ENCODE results near the gene NEU1.
"Not testable (repeated sequence)": the region's sequence is repeated elsewhere in the genome, so short reads cannot be mapped to it uniquely, and the experiment has no call there.

The NEU1 gene

DNA sequence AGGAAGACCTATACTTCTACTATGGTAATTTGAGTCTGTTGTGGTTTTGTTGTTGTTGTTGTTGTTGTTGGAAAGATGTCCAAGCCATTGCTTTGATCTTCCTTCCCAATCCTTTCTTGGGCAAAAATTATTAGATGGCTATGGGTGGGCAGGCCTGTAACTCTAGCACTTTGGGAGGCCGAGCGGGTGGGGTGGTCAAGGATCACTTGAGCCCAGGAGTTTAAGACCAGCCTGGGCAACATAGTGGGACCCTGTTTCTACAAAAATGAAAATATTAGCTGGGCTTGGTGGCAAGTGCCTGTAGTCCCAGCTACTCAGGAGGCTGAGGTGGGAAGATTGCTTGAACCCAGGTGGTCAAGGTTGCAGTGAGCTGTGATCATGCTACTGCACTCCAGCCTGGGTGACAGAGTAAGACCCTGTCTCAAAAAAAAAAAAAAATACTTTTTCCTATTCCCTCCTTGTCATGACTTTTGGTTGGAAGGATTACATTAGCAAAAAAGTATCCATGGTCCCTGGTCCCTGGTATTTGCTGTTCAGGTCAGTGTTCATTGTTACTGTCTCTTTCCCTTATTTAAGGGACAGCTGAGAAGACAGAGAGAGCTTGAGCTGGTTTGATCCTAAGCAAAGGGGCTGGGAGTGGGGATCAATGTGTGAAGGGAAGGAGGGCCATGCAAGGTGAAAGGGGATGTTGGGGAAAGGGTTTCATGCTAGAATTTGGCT is 11.7 kb downstream of the NEU1 start:
- H3K4me3 ChIP-seq (replicated peaks in 1 of 2; ENCODE audit: low read depth in 2 of 2, low read length in 2 of 2): no peak overlapping the region
- TF ChIP-seq, protein P1, sequence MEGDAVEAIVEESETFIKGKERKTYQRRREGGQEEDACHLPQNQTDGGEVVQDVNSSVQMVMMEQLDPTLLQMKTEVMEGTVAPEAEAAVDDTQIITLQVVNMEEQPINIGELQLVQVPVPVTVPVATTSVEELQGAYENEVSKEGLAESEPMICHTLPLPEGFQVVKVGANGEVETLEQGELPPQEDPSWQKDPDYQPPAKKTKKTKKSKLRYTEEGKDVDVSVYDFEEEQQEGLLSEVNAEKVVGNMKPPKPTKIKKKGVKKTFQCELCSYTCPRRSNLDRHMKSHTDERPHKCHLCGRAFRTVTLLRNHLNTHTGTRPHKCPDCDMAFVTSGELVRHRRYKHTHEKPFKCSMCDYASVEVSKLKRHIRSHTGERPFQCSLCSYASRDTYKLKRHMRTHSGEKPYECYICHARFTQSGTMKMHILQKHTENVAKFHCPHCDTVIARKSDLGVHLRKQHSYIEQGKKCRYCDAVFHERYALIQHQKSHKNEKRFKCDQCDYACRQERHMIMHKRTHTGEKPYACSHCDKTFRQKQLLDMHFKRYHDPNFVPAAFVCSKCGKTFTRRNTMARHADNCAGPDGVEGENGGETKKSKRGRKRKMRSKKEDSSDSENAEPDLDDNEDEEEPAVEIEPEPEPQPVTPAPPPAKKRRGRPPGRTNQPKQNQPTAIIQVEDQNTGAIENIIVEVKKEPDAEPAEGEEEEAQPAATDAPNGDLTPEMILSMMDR (IDR thresholded peaks at IDR 0.05; ENCODE audit: low read depth, low read length): no peak
- no peak for DNase-seq (ENCODE audit: low read depth in 2 of 2)

- DNase-seq (ENCODE audit: low read depth in 2 of 2): no peak
- TF ChIP-seq, protein P1 (IDR thresholded peaks at IDR 0.05; ENCODE audit: low read depth, low read length): no peak
- no peak overlapping the region for H3K4me3 ChIP-seq (replicated peaks in 1 of 2; ENCODE audit: low read depth in 2 of 2, low read length in 2 of 2)
Measured at GRCh38 chr6:31847276-31847978, 15.2 kb downstream of the NEU1 start.

- TF ChIP-seq, protein P1 (IDR thresholded peaks at IDR 0.05; ENCODE audit: low read depth, low read length): no peak
- H3K4me3 ChIP-seq (replicated peaks in 1 of 2; ENCODE audit: low read depth in 2 of 2, low read length in 2 of 2): no peak overlapping the region
- DNase-seq (ENCODE audit: low read depth in 2 of 2): no peak
Measured at GRCh38 chr6:31844507-31844906, 18.1 kb downstream of the NEU1 start.

GRCh38 chr6:31842053-31842452 is 20.6 kb downstream of the NEU1 start:
- no peak for DNase-seq (ENCODE audit: low read depth in 2 of 2)
- H3K4me3 ChIP-seq (replicated peaks in 1 of 2; ENCODE audit: low read depth in 2 of 2, low read length in 2 of 2): no peak overlapping the region
- TF ChIP-seq, protein P1 (IDR thresholded peaks at IDR 0.05; ENCODE audit: low read depth, low read length): no peak

- DNase-seq (ENCODE audit: low read depth in 2 of 2); H3K4me3 ChIP-seq (replicated peaks in 1 of 2; ENCODE audit: low read depth in 2 of 2, low read length in 2 of 2): not testable (repeated sequence)
Measured at GRCh38 chr6:31839779-31840126, 22.9 kb downstream of the NEU1 start.

DNA sequence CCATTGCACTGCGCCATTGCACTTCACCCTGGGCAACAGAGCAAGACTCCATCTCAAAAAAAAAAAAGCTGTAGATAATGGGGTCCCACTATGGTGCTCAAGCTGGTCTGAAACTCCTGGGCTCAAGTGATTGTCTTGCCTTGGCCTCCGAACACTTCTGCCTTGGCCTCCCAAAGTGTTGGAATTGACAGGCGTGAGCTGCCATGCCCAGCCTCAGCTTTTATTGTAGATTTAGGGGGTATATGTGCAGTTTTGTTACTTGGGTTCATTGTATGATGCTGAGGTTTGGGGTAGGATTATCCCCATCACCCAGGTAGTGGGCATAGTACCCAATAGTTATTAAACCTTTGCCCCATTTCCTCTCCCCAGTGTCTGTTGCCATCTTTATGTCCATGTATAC is 23.7 kb downstream of the NEU1 start:
- H3K4me3 ChIP-seq (replicated peaks in 1 of 2; ENCODE audit: low read depth in 2 of 2, low read length in 2 of 2): no peak overlapping the region
- TF ChIP-seq, protein P1 (IDR thresholded peaks at IDR 0.05; ENCODE audit: low read depth, low read length): no peak
- no peak for DNase-seq (ENCODE audit: low read depth in 2 of 2)

GRCh38 chr6:31838114-31838553 is 24.5 kb downstream of the NEU1 start:
- peak overlapping the region; percentile 78 to 97 for H3K4me3 ChIP-seq (replicated peaks in 1 of 2; ENCODE audit: low read depth in 2 of 2, low read length in 2 of 2)

More at GRCh38 chr6:31838114-31838553, 24.5 kb downstream of the NEU1 start:
- DNase-seq (ENCODE audit: low read depth in 2 of 2): not testable (repeated sequence)
